ENCODE data around the gene SMIM10L1.

Gene SMIM10L1

GRCh38 chr12:11183011-11183410, 12.0 kb downstream of the SMIM10L1 start:
- in situ Hi-C loops (cut with MboI; ENCODE audit: low sequenced_read_pairs) = no loop called here

- in situ Hi-C loops (cut with MboI; ENCODE audit: low sequenced_read_pairs) = no loop called here
These were observed 15.8 kb downstream of the SMIM10L1 start, which contains the start of gene TAS2R42 for GRCh38 chr12:11186837-11187236. TSS of gene TAS2R42 (minus strand) at chr12:11186937. CDS start at chr12:11186937, 0 bp downstream.

GRCh38 chr12:11202811-11203210, 31.8 kb downstream of the SMIM10L1 start:
- in situ Hi-C loops (cut with MboI; ENCODE audit: low sequenced_read_pairs) = no loop called here

- in situ Hi-C loops (cut with MboI; ENCODE audit: low sequenced_read_pairs) = no loop called here
These were observed 33.2 kb downstream of the SMIM10L1 start for GRCh38 chr12:11204173-11204572.

- in situ Hi-C loops (cut with MboI; ENCODE audit: low sequenced_read_pairs) = no loop called here
These were observed 38.1 kb downstream of the SMIM10L1 start for GRCh38 chr12:11209113-11209512.
